Pancreas (tissue), 10 donors: ENCODE data around the gene VWA5B1. TPM values are rescaled to one million over a fixed set of nuclear protein-coding genes. Genes with fewer than 3 reads are reported as not detected.

Source experiments
- ATAC-seq, 4 donors: fragments of 200-7000 bp; cut with Tn5 transposase; one replicate each; pipeline versions ENCODE4 v1.8.0 to v1.9.1; 2020; ENCODE audit warnings: mild to moderate bottlenecking in 4 of 4, moderate library complexity in 4 of 4
- DNase-seq, 6 donors: peaks; one replicate each; pipeline ENCODE4 v3.0.0-alpha.2; 2020
- FAIRE-seq: peaks from 2 replicates; lab custom pipeline; 2012; peaks lifted over from hg19 to GRCh38; lab: Jason Lieb, UNC
- H3K27ac ChIP-seq, 4 donors: fragments of 200-600 bp; sonication (generic); 1 replicate in 3 of 4; 2 replicates in 1 of 4; pipeline versions ENCODE4 v1.5.0 to v1.8.0; 2020
- H3K27me3 ChIP-seq, 4 donors: fragments of 200-600 bp; one replicate each; pipeline ENCODE4 v1.8.0; 2021
- H3K36me3 ChIP-seq, 3 donors: fragments of 200-600 bp; sonication (generic) in 1 of 3; one replicate each; pipeline versions ENCODE4 v1.5.0 to v1.8.0; 2020 to 2021
- H3K4me1 ChIP-seq, 3 donors: fragments of 200-600 bp; one replicate each; pipeline ENCODE4 v1.8.0; 2021
- H3K4me3 ChIP-seq, 4 donors: fragments of 200-600 bp; sonication (generic) in 2 of 4; one replicate each; pipeline versions ENCODE4 v1.5.0 to v1.8.0; 2020 to 2021
- H3K9me3 ChIP-seq, 4 donors: fragments of 200-600 bp; one replicate each; pipeline ENCODE4 v1.8.0; 2021
- WGBS, 2 donors: extraction: QIAGEN DNeasy Blood & Tissue Kit; methylation state at CpG; one replicate each; pipeline ENCODE4 v1.1.7; 2013; 5-methylcytosine and 5-hydroxymethylcytosine counted together
- intact Hi-C, 3 donors: fragments of 100-400 bp; cut with DNase I; formaldehyde crosslinking; loops; one replicate each; pipeline versions ENCODE4 v1.11.1 to v1.14.2; 2022
- polyA plus RNA-seq, 2 donors: library from polyadenylated mRNA; stranded (reverse); fragments of 200-250 nt; gene quantifications; one replicate each; pipeline ENCODE4 v1.2.3, GENCODE V29; 2013
- total RNA-seq, 6 donors: library from RNA; stranded (reverse); fragmentation: NEBNext Ultra II Directional in 4 of 6; extraction: Animal tissue kit (Norgen Biotek cat#: 25700) in 4 of 6; gene quantifications; one replicate each; pipeline versions ENCODE4 v1.2.1 to v1.2.4, GENCODE V29; 2021 to 2023
- TF ChIP-seq, protein P1 (sequence below), 4 donors: fragments of 200-600 bp; sonication (generic) in 3 of 4; IDR thresholded peaks; one replicate each; pipeline versions ENCODE4 v1.5.0 to v1.8.0; 2021; ENCODE audit warnings: antibody characterized with exemption in 4 of 4
- donor health status: healthy with polysubstance abuse.
- donor health status: DM: no; HTN: no; CAD: no; lungs with moderate emphysema.
- donor health status: DM: no; HTN: no; CAD: no.
- donor health status: control.
- donor health status: control.
- donor health status: Bipolar disorder and iron deficiency.
- donor health status: DM: yes; HTN: yes; CAD: no.
- donor health status: DM: no; HTN: no; CAD: no.
- donor health status: DM: no; HTN: no; CAD: no.
- donor health status: DM: yes; HTN: yes; CAD: no.

VWA5B1 gene
- total and polyA plus RNA-seq, 8 donors = 0.16 to 0.70 (median 0.29) TPM; not detected in 1

DNA sequence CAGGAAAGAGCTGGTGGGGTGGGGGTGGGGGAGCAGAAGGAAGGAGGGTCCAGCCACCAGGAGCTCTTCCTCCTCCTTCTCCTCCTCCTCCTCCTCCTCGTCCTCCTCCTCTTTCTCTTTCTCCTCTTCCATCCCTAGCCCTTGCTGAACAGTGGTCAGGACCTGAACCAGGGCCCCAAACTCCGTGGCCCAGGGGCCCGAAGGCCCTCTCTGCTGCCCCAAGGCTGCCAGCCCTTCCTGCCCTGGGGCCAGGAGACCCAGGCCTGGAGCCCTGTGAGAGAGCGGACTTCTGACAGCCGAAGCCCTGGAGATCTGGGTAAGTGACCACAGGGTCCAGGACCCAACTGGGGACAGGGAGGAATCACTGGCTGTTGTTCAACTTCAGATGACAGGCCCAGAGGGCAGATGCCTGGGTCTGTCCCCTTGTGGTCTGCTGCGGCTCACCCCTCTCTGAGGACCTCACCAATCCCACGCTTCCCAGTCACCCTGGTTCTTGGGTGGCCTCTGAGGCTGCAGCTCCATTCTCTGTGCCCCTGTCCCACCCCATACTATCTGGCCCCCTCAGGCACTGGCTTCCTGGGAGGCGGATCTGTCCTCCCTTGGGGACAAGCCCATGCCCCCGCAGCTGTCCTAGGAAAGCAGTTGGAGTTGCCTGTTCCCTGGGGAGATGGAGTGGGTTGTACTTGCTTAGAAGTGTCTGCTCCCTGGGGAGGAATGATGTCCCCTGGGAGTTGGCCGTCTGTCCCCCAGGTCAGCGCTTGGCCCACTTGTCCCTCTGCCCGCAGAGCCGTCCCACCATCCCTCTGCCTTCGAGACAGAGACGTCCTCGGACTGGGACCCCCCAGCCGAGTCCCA, 51.8 kb downstream of the VWA5B1 start:
- 55 to 63% methylated on average over 16 to 17 of the region's 17 CpGs for WGBS, 2 donors
- no peak overlapping the region for H3K4me3 ChIP-seq
- FAIRE-seq (no peak), DNase-seq (peak in 1 of 6 donors; percentile 62), ATAC-seq (no peak)
- no peak overlapping the region for H3K27ac ChIP-seq
- no peaks in the 10 kb centered on the region for H3K27me3 ChIP-seq
- H3K9me3 ChIP-seq = no peaks in the 10 kb centered on the region
- intact Hi-C loops = no loop called here
- no peaks in the 10 kb centered on the region for H3K4me1 ChIP-seq
- TF ChIP-seq, protein P1, sequence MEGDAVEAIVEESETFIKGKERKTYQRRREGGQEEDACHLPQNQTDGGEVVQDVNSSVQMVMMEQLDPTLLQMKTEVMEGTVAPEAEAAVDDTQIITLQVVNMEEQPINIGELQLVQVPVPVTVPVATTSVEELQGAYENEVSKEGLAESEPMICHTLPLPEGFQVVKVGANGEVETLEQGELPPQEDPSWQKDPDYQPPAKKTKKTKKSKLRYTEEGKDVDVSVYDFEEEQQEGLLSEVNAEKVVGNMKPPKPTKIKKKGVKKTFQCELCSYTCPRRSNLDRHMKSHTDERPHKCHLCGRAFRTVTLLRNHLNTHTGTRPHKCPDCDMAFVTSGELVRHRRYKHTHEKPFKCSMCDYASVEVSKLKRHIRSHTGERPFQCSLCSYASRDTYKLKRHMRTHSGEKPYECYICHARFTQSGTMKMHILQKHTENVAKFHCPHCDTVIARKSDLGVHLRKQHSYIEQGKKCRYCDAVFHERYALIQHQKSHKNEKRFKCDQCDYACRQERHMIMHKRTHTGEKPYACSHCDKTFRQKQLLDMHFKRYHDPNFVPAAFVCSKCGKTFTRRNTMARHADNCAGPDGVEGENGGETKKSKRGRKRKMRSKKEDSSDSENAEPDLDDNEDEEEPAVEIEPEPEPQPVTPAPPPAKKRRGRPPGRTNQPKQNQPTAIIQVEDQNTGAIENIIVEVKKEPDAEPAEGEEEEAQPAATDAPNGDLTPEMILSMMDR (IDR thresholded peaks at IDR 0.05) = no peak
- H3K36me3 ChIP-seq = no peaks in the 10 kb centered on the region

DNA sequence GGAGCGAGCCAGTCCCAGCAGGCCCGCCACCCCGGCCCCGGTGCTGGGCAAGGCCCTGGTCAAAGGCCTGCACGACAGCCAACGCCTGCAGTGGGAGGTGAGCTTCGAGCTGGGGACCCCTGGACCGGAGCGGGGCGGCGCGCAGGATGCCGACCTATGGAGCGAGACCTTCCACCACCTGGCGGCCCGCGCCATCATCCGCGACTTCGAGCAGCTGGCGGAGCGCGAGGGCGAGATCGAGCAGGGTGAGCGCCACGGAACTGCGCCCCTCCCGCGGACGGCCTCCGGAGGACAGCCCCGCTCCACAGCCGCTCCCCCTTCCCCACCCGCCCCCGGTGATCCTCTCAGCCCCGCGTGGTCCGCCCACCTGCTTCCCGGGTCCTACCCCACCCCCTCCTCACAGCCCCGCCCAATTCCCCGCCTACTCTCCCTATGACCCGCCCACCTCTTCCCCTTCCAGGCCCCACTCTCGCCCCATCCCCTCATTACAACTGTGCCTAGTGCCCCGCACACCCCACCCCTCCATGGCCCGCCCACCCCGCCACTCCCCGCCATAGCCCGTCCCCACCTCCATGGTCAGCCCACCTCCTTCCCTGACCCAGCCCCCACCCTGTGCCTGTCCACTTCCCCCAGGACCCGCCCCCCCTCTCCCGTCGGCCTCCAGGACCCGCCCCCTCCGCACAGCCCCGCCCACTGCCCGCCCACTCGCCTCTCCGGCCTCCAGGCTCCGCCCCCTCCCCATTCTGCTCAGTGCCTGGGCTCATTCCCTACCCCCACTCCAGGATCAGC, 52.7 kb downstream of the VWA5B1 start:
- H3K36me3 ChIP-seq = no peaks in the 10 kb centered on the region
- H3K4me1 ChIP-seq = no peaks in the 10 kb centered on the region
- intact Hi-C loops = no loop called here
- no peak overlapping the region for H3K27ac ChIP-seq
- DNase-seq (peak in 1 of 6 donors; percentile 52), ATAC-seq (peak in 3 of 4 donors; percentile 21 to 91 (median 44)), FAIRE-seq (no peak)
- WGBS, 2 donors = 13 to 16% methylated on average over 37 to 59 of the region's 59 CpGs
- H3K4me3 ChIP-seq = no peak overlapping the region
- no peaks in the 10 kb centered on the region for H3K27me3 ChIP-seq
- H3K9me3 ChIP-seq = no peaks in the 10 kb centered on the region
- TF ChIP-seq, protein P1 (IDR thresholded peaks at IDR 0.05) = no peak

DNA sequence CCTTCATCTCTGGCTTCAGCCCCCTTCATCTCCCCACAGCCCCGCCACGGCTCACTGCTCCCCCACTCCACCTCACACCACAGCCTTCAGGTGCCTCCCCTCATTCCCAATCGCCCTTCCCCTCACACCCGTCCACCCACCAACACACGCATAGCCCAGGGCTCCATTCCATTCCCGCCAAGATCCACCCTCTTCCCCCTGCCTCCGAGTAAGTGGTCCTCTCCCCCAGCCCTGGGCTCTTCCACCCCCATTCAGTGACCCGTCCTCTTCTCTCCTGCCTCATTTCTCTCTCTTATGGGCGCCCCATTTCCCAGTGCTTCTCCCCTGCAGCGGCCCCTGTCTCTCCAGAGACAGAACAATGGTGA, 53.2 kb downstream of the VWA5B1 start:
- no peak overlapping the region for H3K27ac ChIP-seq
- WGBS, 2 donors = 32 to 43% methylated on average over 10 of the region's 10 CpGs
- H3K9me3 ChIP-seq = no peaks in the 10 kb centered on the region
- H3K27me3 ChIP-seq = no peaks in the 10 kb centered on the region
- ATAC-seq (no peak), FAIRE-seq (no peak), DNase-seq (no peak)
- TF ChIP-seq, protein P1 (IDR thresholded peaks at IDR 0.05) = no peak
- H3K36me3 ChIP-seq = no peaks in the 10 kb centered on the region
- H3K4me3 ChIP-seq = no peak overlapping the region
- no peaks in the 10 kb centered on the region for H3K4me1 ChIP-seq
- intact Hi-C loops = no loop called here

DNA sequence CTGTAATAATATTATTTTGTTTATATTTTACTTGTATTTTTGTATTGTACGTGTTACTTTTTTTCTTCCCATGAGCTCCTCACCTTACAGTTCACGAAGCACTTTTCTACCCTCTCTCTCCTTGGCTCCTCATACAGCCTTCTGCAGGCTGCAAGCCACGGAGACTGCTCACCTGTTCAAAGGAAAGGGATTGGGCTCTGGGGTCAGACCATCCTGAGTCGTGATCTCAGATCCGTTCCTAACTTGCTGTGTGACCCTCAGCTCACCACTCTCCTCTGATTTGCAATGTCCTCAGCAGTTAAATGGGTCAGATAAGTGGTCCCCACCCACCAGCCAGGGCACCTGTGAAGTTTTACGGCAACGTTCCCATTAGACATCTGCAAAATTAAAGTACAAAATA, 54.1 kb downstream of the VWA5B1 start:
- 67 to 74% methylated on average over 7 of the region's 7 CpGs for WGBS, 2 donors
- H3K9me3 ChIP-seq = no peaks in the 10 kb centered on the region
- intact Hi-C loops = no loop called here

More for the DNA sequence above, 54.1 kb downstream of the VWA5B1 start:
- ATAC-seq = no peak
- no peaks in the 10 kb centered on the region for H3K4me1 ChIP-seq
- FAIRE-seq = no peak
- no peaks in the 10 kb centered on the region for H3K27me3 ChIP-seq
- TF ChIP-seq, protein P1 (IDR thresholded peaks at IDR 0.05) = no peak
- no peaks in the 10 kb centered on the region for H3K36me3 ChIP-seq
- H3K27ac ChIP-seq = no peak overlapping the region
- H3K4me3 ChIP-seq = no peak overlapping the region
- DNase-seq = no peak
